ENCODE measurements around the gene PTS.

PTS gene

DNA sequence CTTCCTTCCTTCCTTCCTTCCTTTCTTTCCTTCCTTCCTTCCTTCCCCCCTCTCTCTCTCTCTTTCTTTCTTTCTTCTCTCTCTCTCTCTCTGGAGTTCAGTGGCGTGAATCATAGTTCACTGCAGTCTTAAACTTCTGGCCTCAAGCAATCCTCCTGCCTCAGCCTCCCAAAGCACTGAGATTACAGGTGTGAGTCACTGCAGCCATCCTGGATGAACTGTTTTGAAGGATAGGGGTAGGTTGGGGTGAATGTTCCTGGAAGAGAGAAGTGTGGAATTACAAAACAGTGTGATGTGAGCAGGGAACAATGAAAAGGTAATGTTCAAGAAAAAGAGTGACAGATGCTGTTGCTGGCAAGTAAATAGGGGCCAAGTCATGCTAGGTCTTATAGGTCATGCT is 46.8 kb downstream of the PTS start:
- Histone ChIP-seq H3K4me3 (ENCODE audit: insufficient read depth, low read depth, low read length, poor library complexity, severe bottlenecking) (no peak overlapping the region), H3K4me1 (ENCODE audit: control insufficient read depth, insufficient read depth, low read length, poor library complexity, severe bottlenecking) (no peaks in the 10 kb centered on the region), H3K9me3 (ENCODE audit: control insufficient read depth, low read length) (no peaks in the 10 kb centered on the region), H3K27me3 (replicated peaks; ENCODE audit: control insufficient read depth, insufficient read depth, low read length, poor library complexity, severe bottlenecking) (no peaks in the 10 kb centered on the region), H3K36me3 (ENCODE audit: control insufficient read depth, insufficient read depth, low read length) (no peaks in the 10 kb centered on the region), H3K27ac (ENCODE audit: insufficient read depth, low read length, poor library complexity, severe bottlenecking) (no peak overlapping the region)
- no peak for DNase-seq

DNA sequence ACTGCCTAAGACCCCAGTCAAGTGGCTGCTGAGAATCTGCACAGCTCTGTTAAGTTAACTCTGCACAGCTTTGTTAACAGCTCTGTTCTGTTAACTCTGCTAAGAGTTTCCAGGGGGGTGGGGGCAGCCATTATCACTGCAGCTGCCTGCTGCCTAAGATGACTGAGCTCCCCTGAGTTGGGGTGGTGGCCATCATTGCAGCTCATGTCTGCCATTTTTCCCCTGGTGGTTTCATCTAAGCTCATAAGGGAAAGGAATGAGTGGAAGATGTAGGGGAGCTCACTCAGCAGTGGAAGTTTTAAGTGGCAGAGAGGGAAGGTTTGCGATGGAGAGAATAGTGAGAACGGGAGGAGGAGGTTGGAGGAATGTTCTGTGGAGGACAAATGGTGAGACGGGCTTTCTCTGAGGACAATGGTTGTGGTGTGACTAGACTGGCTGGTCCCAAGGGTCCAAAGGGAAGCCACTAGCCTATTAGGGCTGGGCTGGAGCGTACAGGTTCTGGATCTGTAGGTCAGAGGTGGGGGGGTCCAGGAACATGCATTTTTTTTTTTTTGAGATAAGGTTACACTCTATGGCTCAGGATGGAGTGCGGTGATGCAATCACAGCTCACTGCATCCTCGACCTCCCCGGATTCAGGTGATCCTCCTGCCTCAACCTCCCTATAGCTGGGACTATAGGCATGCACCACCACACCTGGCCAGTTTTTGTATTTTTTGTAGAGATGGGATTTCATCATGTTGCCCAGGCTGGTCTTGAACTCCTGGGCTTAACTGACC is 48.0 kb downstream of the PTS start:
- Histone ChIP-seq H3K27ac (ENCODE audit: insufficient read depth, low read length, poor library complexity, severe bottlenecking) (no peak overlapping the region), H3K36me3 (ENCODE audit: control insufficient read depth, insufficient read depth, low read length) (no peaks in the 10 kb centered on the region), H3K4me3 (ENCODE audit: insufficient read depth, low read depth, low read length, poor library complexity, severe bottlenecking) (no peak overlapping the region), H3K4me1 (ENCODE audit: control insufficient read depth, insufficient read depth, low read length, poor library complexity, severe bottlenecking) (no peaks in the 10 kb centered on the region), H3K9me3 (ENCODE audit: control insufficient read depth, low read length) (no peaks in the 10 kb centered on the region), H3K27me3 (replicated peaks; ENCODE audit: control insufficient read depth, insufficient read depth, low read length, poor library complexity, severe bottlenecking) (no peaks in the 10 kb centered on the region)
- no peak for DNase-seq

GRCh38 chr11:112277029-112277428 is 50.8 kb downstream of the PTS start:
- Histone ChIP-seq H3K4me3 (ENCODE audit: insufficient read depth, low read depth, low read length, poor library complexity, severe bottlenecking) (no peak overlapping the region), H3K9me3 (ENCODE audit: control insufficient read depth, low read length) (no peaks in the 10 kb centered on the region), H3K27me3 (replicated peaks; ENCODE audit: control insufficient read depth, insufficient read depth, low read length, poor library complexity, severe bottlenecking) (no peaks in the 10 kb centered on the region), H3K27ac (ENCODE audit: insufficient read depth, low read length, poor library complexity, severe bottlenecking) (no peak overlapping the region), H3K4me1 (ENCODE audit: control insufficient read depth, insufficient read depth, low read length, poor library complexity, severe bottlenecking) (peaks cover 13% of the 10 kb centered on the region), H3K36me3 (ENCODE audit: control insufficient read depth, insufficient read depth, low read length) (no peaks in the 10 kb centered on the region)
- no peak for DNase-seq

DNA sequence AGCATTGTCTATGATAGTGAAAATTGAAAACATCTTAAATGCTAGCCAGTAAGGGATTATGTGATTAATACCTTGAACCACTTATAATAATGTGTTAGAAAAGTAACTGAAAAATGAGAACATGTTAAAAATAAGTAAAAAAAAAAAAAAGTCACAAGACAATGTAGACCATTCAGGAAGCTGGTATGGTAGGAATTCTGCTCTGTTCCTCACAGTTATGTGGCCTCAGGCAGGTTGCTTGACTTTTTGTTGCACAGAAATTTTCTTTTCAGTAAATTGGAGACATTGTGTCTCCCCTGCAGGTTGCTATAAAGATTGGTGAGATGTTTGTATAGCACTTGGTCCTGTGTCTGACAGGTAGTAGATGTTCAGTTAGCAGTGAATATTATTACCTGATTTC is 51.7 kb downstream of the PTS start:
- Histone ChIP-seq H3K27me3 (replicated peaks; ENCODE audit: control insufficient read depth, insufficient read depth, low read length, poor library complexity, severe bottlenecking) (no peaks in the 10 kb centered on the region), H3K9me3 (ENCODE audit: control insufficient read depth, low read length) (no peaks in the 10 kb centered on the region), H3K4me1 (ENCODE audit: control insufficient read depth, insufficient read depth, low read length, poor library complexity, severe bottlenecking) (peaks cover 13% of the 10 kb centered on the region), H3K27ac (ENCODE audit: insufficient read depth, low read length, poor library complexity, severe bottlenecking) (no peak overlapping the region), H3K36me3 (ENCODE audit: control insufficient read depth, insufficient read depth, low read length) (no peaks in the 10 kb centered on the region), H3K4me3 (ENCODE audit: insufficient read depth, low read depth, low read length, poor library complexity, severe bottlenecking) (no peak overlapping the region)
- no peak for DNase-seq

DNA sequence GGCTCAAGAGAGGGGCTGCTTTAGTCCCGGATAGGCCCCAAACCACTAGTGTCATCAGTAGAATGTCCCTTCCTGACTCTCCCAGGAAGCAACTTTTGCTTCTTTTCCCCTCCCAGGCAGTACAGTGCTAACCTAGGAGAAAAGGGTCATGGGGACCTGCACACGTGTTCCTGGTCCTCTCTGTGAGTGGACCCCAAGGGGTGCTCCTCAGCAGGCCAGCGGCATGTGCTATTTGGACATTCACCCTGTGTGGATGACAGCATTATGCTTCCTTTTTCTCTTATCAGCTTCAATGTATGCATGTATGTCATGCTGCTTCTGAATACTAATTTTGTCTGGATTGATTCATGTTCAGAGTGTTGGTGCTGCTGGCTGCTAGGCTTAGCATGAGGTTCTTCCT is 52.6 kb downstream of the PTS start:
- H3K9me3 ChIP-seq (ENCODE audit: control insufficient read depth, low read length): no peaks in the 10 kb centered on the region
- H3K36me3 ChIP-seq (ENCODE audit: control insufficient read depth, insufficient read depth, low read length): no peaks in the 10 kb centered on the region
- no peak for DNase-seq
- H3K4me3 ChIP-seq (ENCODE audit: insufficient read depth, low read depth, low read length, poor library complexity, severe bottlenecking): no peak overlapping the region
- no peak overlapping the region for H3K27ac ChIP-seq (ENCODE audit: insufficient read depth, low read length, poor library complexity, severe bottlenecking)
- no peaks in the 10 kb centered on the region for H3K27me3 ChIP-seq (replicated peaks; ENCODE audit: control insufficient read depth, insufficient read depth, low read length, poor library complexity, severe bottlenecking)
- H3K4me1 ChIP-seq (ENCODE audit: control insufficient read depth, insufficient read depth, low read length, poor library complexity, severe bottlenecking): peaks cover 13% of the 10 kb centered on the region

- Histone ChIP-seq H3K4me3 (ENCODE audit: insufficient read depth, low read depth, low read length, poor library complexity, severe bottlenecking) (peak overlapping the region; percentile 73), H3K4me1 (ENCODE audit: control insufficient read depth, insufficient read depth, low read length, poor library complexity, severe bottlenecking) (peaks cover 13% of the 10 kb centered on the region), H3K36me3 (ENCODE audit: control insufficient read depth, insufficient read depth, low read length) (no peaks in the 10 kb centered on the region), H3K27me3 (replicated peaks; ENCODE audit: control insufficient read depth, insufficient read depth, low read length, poor library complexity, severe bottlenecking) (no peaks in the 10 kb centered on the region), H3K9me3 (ENCODE audit: control insufficient read depth, low read length) (no peaks in the 10 kb centered on the region), H3K27ac (ENCODE audit: insufficient read depth, low read length, poor library complexity, severe bottlenecking) (no peak overlapping the region)
- peak; percentile 38 to 67 (median 53) for DNase-seq
These were observed 53.7 kb downstream of the PTS start for GRCh38 chr11:112279901-112280267.

GRCh38 chr11:112280268-112281126 is 54.3 kb downstream of the PTS start:
- no peaks in the 10 kb centered on the region for H3K9me3 ChIP-seq (ENCODE audit: control insufficient read depth, low read length)
- peak overlapping the region; percentile 73 for H3K4me3 ChIP-seq (ENCODE audit: insufficient read depth, low read depth, low read length, poor library complexity, severe bottlenecking)
- peak; percentile 37 to 52 (median 48) for DNase-seq
- no peak overlapping the region for H3K27ac ChIP-seq (ENCODE audit: insufficient read depth, low read length, poor library complexity, severe bottlenecking)
- H3K4me1 ChIP-seq (ENCODE audit: control insufficient read depth, insufficient read depth, low read length, poor library complexity, severe bottlenecking): peaks cover 13% of the 10 kb centered on the region
- no peaks in the 10 kb centered on the region for H3K36me3 ChIP-seq (ENCODE audit: control insufficient read depth, insufficient read depth, low read length)
- no peaks in the 10 kb centered on the region for H3K27me3 ChIP-seq (replicated peaks; ENCODE audit: control insufficient read depth, insufficient read depth, low read length, poor library complexity, severe bottlenecking)

DNA sequence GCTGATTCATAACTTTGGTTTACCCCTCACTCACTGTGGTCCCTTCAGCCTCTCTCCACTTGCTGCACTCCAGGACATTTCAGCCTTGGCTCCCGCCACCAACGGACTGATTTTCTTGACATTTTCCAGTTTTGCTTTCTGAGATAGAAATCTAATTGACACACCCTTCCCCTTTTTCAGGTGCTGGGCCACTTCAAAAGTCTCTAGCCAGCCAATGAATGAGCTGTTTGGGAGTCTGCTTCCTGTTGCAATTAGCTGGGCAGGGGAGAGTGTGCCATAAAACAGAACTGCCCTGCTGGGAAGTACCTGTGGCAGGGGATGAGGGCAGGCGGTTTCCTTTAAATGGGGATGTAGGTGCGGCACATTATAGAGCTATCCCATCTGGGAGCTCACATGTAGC is 55.5 kb downstream of the PTS start:
- Histone ChIP-seq H3K4me3 (ENCODE audit: insufficient read depth, low read depth, low read length, poor library complexity, severe bottlenecking) (no peak overlapping the region), H3K36me3 (ENCODE audit: control insufficient read depth, insufficient read depth, low read length) (no peaks in the 10 kb centered on the region), H3K4me1 (ENCODE audit: control insufficient read depth, insufficient read depth, low read length, poor library complexity, severe bottlenecking) (peaks cover 13% of the 10 kb centered on the region), H3K27ac (ENCODE audit: insufficient read depth, low read length, poor library complexity, severe bottlenecking) (no peak overlapping the region), H3K9me3 (ENCODE audit: control insufficient read depth, low read length) (no peaks in the 10 kb centered on the region), H3K27me3 (replicated peaks; ENCODE audit: control insufficient read depth, insufficient read depth, low read length, poor library complexity, severe bottlenecking) (no peaks in the 10 kb centered on the region)
- DNase-seq: no peak
